ENCODE measurements around the gene LRRTM3.

DNA sequence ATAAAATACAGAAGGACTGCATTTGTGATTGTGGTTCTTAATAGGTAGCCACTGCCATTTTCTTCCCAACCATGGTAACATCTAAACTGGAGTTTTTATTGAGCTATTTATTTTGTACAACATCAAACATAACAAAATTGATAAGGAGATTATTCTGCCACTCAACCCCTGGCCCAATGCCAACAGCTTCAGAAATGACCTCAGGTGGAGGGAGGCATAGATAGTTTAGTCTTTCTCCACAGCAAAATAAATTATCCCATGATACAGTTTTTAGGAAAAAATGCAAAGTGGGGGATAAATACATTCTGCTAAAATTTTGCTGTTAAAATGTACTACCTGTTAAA lies 57.6 kb downstream of the LRRTM3 start:
- TF ChIP-seq SUZ12 (IDR thresholded peaks at IDR 0.05; ENCODE audit: extremely low read depth, insufficient read depth, insufficient read length), result no peak
- TF ChIP-seq YY1 (IDR thresholded peaks at IDR 0.05; ENCODE audit: insufficient read depth, insufficient read length), result no peak
- no peak for TF ChIP-seq ZNF274 (IDR thresholded peaks at IDR 0.05; ENCODE audit: low read depth, low read length)
